Left lung (tissue), 10 donors: ENCODE data around the gene PLA2G4A. TPM values are rescaled to one million over a fixed set of nuclear protein-coding genes. Genes with fewer than 3 reads are reported as not detected.

Experiments
- ATAC-seq: fragments of 200-7000 bp; cut with Tn5 transposase; one replicate; pipeline ENCODE4 v1.9.1; 2020; ENCODE audit warnings: moderate library complexity
- DNase-seq, 4 donors: peaks; one replicate each; pipeline ENCODE4 v3.0.0-alpha.2; 2013 to 2020
- H3K27ac ChIP-seq, 2 donors: fragments of 200-600 bp; sonication (generic) in 1 of 2; one replicate each; pipeline versions ENCODE4 v1.5.0 to v1.8.0; 2020 to 2021
- H3K27me3 ChIP-seq, 2 donors: fragments of 200-600 bp; sonication (generic) in 1 of 2; one replicate each; pipeline versions ENCODE4 v1.5.0 to v1.8.0; 2020 to 2021
- H3K36me3 ChIP-seq, 2 donors: fragments of 200-600 bp; sonication (generic) in 1 of 2; one replicate each; pipeline versions ENCODE4 v1.5.0 to v1.8.0; 2020 to 2021
- H3K4me1 ChIP-seq, 2 donors: fragments of 200-600 bp; one replicate each; pipeline ENCODE4 v1.8.0; 2021
- H3K4me3 ChIP-seq, 2 donors: fragments of 200-600 bp; sonication (generic) in 1 of 2; one replicate each; pipeline versions ENCODE4 v1.5.0 to v1.8.0; 2020 to 2021; ENCODE audit warnings: mild to moderate bottlenecking in 1 of 2
- H3K9me3 ChIP-seq, 2 donors: fragments of 200-600 bp; sonication (generic) in 1 of 2; one replicate each; pipeline versions ENCODE4 v1.5.0 to v1.8.0; 2020 to 2021
- intact Hi-C, 2 donors: fragments of 100-400 bp; cut with DNase I; formaldehyde crosslinking; loops; one replicate each; pipeline versions ENCODE4 v1.11.2 to v1.14.2; 2022
- polyA plus RNA-seq, 6 donors: library from polyadenylated mRNA; unstranded; fragments of 120-200 nt; gene quantifications; one replicate each; pipeline ENCODE4 v1.2.1, GENCODE V29; 2013; ENCODE audit not compliant: insufficient read length in 6 of 6
- total RNA-seq, 2 donors: library from RNA; stranded (reverse); fragmentation: NEBNext Ultra II Directional; extraction: Animal tissue kit (Norgen Biotek cat#: 25700); gene quantifications; one replicate each; pipeline ENCODE4 v1.2.1, GENCODE V29; 2021
- TF ChIP-seq, protein P1 (sequence below), 2 donors: fragments of 200-600 bp; sonication (generic) in 1 of 2; IDR thresholded peaks; one replicate each; pipeline versions ENCODE4 v1.5.0 to v1.8.0; 2021; ENCODE audit warnings: antibody characterized with exemption in 2 of 2
- donor health status: DM: no; HTN: yes; CAD: no.
- donor health status: DM: no; HTN: no; CAD: no.

The PLA2G4A gene
- total and polyA plus RNA-seq, 8 donors, result 8.2 to 13.9 (median 10.4) TPM

DNA sequence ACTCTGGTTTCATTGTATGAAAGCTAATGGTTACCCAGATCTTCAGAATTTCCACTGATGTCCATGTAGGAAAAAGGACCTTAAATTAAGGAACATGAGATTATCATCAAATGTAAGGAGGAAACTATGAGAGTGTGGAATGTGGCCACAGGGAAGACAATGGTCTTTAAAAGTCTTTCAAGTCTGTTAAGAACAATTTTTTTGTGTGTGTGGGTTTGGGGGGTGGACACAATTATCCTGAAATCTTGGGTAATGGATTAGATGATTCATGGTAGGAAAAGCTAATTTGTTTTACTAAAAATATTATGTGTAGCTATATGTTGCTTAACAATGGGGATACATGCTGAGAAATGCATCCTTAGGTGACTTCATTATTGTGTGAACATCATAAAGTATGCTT lies 72.9 kb downstream of the PLA2G4A start:
- no peaks in the 10 kb centered on the region for H3K27me3 ChIP-seq
- intact Hi-C loops, result no loop called here
- TF ChIP-seq, protein P1, sequence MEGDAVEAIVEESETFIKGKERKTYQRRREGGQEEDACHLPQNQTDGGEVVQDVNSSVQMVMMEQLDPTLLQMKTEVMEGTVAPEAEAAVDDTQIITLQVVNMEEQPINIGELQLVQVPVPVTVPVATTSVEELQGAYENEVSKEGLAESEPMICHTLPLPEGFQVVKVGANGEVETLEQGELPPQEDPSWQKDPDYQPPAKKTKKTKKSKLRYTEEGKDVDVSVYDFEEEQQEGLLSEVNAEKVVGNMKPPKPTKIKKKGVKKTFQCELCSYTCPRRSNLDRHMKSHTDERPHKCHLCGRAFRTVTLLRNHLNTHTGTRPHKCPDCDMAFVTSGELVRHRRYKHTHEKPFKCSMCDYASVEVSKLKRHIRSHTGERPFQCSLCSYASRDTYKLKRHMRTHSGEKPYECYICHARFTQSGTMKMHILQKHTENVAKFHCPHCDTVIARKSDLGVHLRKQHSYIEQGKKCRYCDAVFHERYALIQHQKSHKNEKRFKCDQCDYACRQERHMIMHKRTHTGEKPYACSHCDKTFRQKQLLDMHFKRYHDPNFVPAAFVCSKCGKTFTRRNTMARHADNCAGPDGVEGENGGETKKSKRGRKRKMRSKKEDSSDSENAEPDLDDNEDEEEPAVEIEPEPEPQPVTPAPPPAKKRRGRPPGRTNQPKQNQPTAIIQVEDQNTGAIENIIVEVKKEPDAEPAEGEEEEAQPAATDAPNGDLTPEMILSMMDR (IDR thresholded peaks at IDR 0.05), result no peak
- no peak overlapping the region for H3K4me3 ChIP-seq
- no peaks in the 10 kb centered on the region for H3K4me1 ChIP-seq
- no peaks in the 10 kb centered on the region for H3K36me3 ChIP-seq
- DNase-seq (no peak), ATAC-seq (no peak)
- no peak overlapping the region for H3K27ac ChIP-seq
- H3K9me3 ChIP-seq, result no peaks in the 10 kb centered on the region

- intact Hi-C loops, result no loop called here
- DNase-seq (no peak), ATAC-seq (peak; percentile 38)
- Histone ChIP-seq H3K4me3 (no peak overlapping the region), H3K36me3 (no peaks in the 10 kb centered on the region), H3K27ac (no peak overlapping the region), H3K4me1 (no peaks in the 10 kb centered on the region), H3K27me3 (no peaks in the 10 kb centered on the region), H3K9me3 (no peaks in the 10 kb centered on the region)
- TF ChIP-seq, protein P1 (IDR thresholded peaks at IDR 0.05), result no peak
Measured at GRCh38 chr1:186903374-186904136, 74.8 kb downstream of the PLA2G4A start.

- no peaks in the 10 kb centered on the region for H3K36me3 ChIP-seq
- no peaks in the 10 kb centered on the region for H3K9me3 ChIP-seq
- H3K4me1 ChIP-seq, result no peaks in the 10 kb centered on the region
- TF ChIP-seq, protein P1 (IDR thresholded peaks at IDR 0.05), result no peak
- DNase-seq (no peak), ATAC-seq (no peak)
- no peak overlapping the region for H3K27ac ChIP-seq
- H3K27me3 ChIP-seq, result no peaks in the 10 kb centered on the region
- H3K4me3 ChIP-seq, result no peak overlapping the region
- intact Hi-C loops, result no loop called here
Measured at GRCh38 chr1:186904361-186904760, 75.6 kb downstream of the PLA2G4A start.

GRCh38 chr1:186905561-186905960 lies 76.8 kb downstream of the PLA2G4A start:
- Histone ChIP-seq H3K36me3 (no peaks in the 10 kb centered on the region), H3K4me3 (no peak overlapping the region), H3K27ac (no peak overlapping the region), H3K4me1 (no peaks in the 10 kb centered on the region), H3K9me3 (no peaks in the 10 kb centered on the region), H3K27me3 (no peaks in the 10 kb centered on the region)
- ATAC-seq, result no peak
- no peak for DNase-seq
- intact Hi-C loops, result no loop called here
- TF ChIP-seq, protein P1 (IDR thresholded peaks at IDR 0.05), result no peak

DNA sequence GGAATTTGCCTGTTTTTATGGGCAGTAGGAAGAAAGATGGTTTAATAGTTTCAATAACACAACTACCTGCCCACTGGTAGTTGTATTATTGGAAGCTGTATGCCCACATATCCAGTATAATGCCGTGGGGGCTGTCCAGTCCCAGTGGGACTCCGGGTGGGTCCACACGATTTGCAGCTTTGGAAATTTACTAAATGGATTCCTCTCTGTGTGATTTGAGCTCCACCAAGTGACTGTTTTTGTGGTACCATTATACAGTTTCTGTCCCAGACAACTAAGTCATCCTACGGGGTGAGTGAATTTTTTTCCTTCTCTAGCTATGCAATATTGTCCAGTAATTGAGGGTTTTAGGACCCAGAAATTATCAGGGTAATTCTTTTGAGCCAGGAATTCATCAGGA lies 86.8 kb downstream of the PLA2G4A start:
- ATAC-seq, result no peak
- no peak for DNase-seq
- peaks cover 0 to 18% of the 10 kb centered on the region in 2 donors for H3K36me3 ChIP-seq
- no peaks in the 10 kb centered on the region for H3K9me3 ChIP-seq
- TF ChIP-seq, protein P1 (IDR thresholded peaks at IDR 0.05), result no peak
- no peaks in the 10 kb centered on the region for H3K4me1 ChIP-seq
- intact Hi-C loops, result no loop called here
- no peak overlapping the region for H3K27ac ChIP-seq
- H3K27me3 ChIP-seq, result no peaks in the 10 kb centered on the region
- H3K4me3 ChIP-seq, result no peak overlapping the region
